ENCODE data around the gene USP3.

USP3 gene

GRCh38 chr15:63499175-63499549, 5.2 kb upstream of the USP3 start:
- no peak for DNase-seq

- DNase-seq: no peak
Measured at GRCh38 chr15:63499611-63500010, 4.8 kb upstream of the USP3 start.

- no peak for DNase-seq
Measured at GRCh38 chr15:63500265-63501250, 3.8 kb upstream of the USP3 start.

GRCh38 chr15:63501256-63502089, 2.9 kb upstream of the USP3 start:
- no peak for DNase-seq

GRCh38 chr15:63502137-63502766, 2.1 kb upstream of the USP3 start:
- no peak for DNase-seq

- no peak for DNase-seq
Measured at GRCh38 chr15:63502843-63503738, 1.3 kb upstream of the USP3 start.

GRCh38 chr15:63503739-63504246, 600 bp upstream of the USP3 start:
- DNase-seq: no peak

GRCh38 chr15:63504979-63505841, 817 bp downstream of the USP3 start:
- peak; percentile 69 for DNase-seq

- no peak for DNase-seq
Measured at GRCh38 chr15:63505842-63506222, 1.4 kb downstream of the USP3 start.

GRCh38 chr15:63506537-63507035, 2.2 kb downstream of the USP3 start:
- no peak for DNase-seq

GRCh38 chr15:63507878-63508818, 3.8 kb downstream of the USP3 start:
- no peak for DNase-seq

GRCh38 chr15:63509056-63509954, 4.9 kb downstream of the USP3 start:
- DNase-seq: no peak

GRCh38 chr15:63509955-63510940, 5.9 kb downstream of the USP3 start:
- DNase-seq: no peak

- no peak for DNase-seq
Measured at GRCh38 chr15:63512148-63512547, 7.8 kb downstream of the USP3 start.

GRCh38 chr15:63513271-63513670, 8.9 kb downstream of the USP3 start:
- no peak for DNase-seq

- no peak for DNase-seq
Measured at GRCh38 chr15:63513728-63514127, 9.3 kb downstream of the USP3 start.

GRCh38 chr15:63514531-63514943, 10.1 kb downstream of the USP3 start:
- no peak for DNase-seq

All from COR-L47 (cell line).